Neural cell (in vitro differentiated cells): Measurements from ENCODE around the gene NPAS3. TPM values are rescaled to one million over a fixed set of nuclear protein-coding genes. Genes with fewer than 3 reads are reported as not detected.

Source experiments
- H2AFZ ChIP-seq: fragments of 200-600, 300-800 bp; sonication (generic), shearing (Covaris generic); 2 replicates; pipeline ENCODE4 v1.6.0; 2014; ENCODE audit warnings: low read depth, mild to moderate bottlenecking, antibody characterized with exemption, low read length, moderate library complexity
- H3F3A ChIP-seq: fragments of 200-600 bp; shearing (Covaris generic); 2 replicates; pipeline ENCODE4 v1.6.1; 2016; ENCODE audit warnings: mild to moderate bottlenecking, moderate library complexity, mixed read lengths, antibody characterized with exemption, low read length; ENCODE audit not compliant: insufficient read depth, poor library complexity, severe bottlenecking
- H3K27ac ChIP-seq: fragments of 200-600, 300-800 bp; sonication (generic), shearing (Covaris generic); 2 replicates; pipeline ENCODE4 v1.5.1; 2014; ENCODE audit warnings: mild to moderate bottlenecking, low read length, moderate library complexity
- H3K27me3 ChIP-seq: fragments of 300-800, 200-600 bp; sonication (generic), shearing (Covaris generic); 2 replicates; pipeline ENCODE4 v1.6.0; 2014; ENCODE audit warnings: mild to moderate bottlenecking, low read depth, low read length, moderate library complexity; ENCODE audit not compliant: insufficient read depth
- H3K36me3 ChIP-seq: fragments of 300-800, 200-600 bp; sonication (generic), shearing (Covaris generic); 2 replicates; pipeline ENCODE4 v1.5.1; 2014; ENCODE audit warnings: mild to moderate bottlenecking, antibody characterized with exemption, low read length, moderate library complexity; ENCODE audit not compliant: insufficient read depth
- H3K4me2 ChIP-seq: fragments of 300-800, 200-600 bp; sonication (generic), shearing (Covaris generic); 2 replicates; pipeline ENCODE4 v1.6.0; 2014; ENCODE audit warnings: mild to moderate bottlenecking, low read length
- H3K4me3 ChIP-seq: fragments of 300-800, 200-600 bp; sonication (generic), shearing (Covaris generic); 2 replicates; pipeline ENCODE4 v1.5.1; 2014; ENCODE audit warnings: mild to moderate bottlenecking, low read length, moderate library complexity
- H3K79me2 ChIP-seq: fragments of 200-600 bp; shearing (Covaris generic); replicated peaks from 2 replicates; pipeline ENCODE4 v1.6.0; 2014; ENCODE audit warnings: mild to moderate bottlenecking, low read length, moderate library complexity; ENCODE audit not compliant: insufficient read depth
- H3K9ac ChIP-seq: fragments of 300-800, 200-600 bp; sonication (generic), shearing (Covaris generic); 2 replicates; pipeline ENCODE4 v1.6.1; 2016; ENCODE audit warnings: mild to moderate bottlenecking, low read length, mixed read lengths
- H3K9me2 ChIP-seq: fragments of 200-600 bp; shearing (Covaris generic); 2 replicates; pipeline ENCODE4 v1.6.1; 2016; ENCODE audit warnings: mild to moderate bottlenecking, low read length, mixed read lengths; ENCODE audit not compliant: insufficient read depth
- H3K9me3 ChIP-seq: fragments of 200-600, 300-800 bp; sonication (generic), shearing (Covaris generic); 2 replicates; pipeline ENCODE4 v1.6.1; 2016; ENCODE audit warnings: mild to moderate bottlenecking, mixed run types, low read length, moderate library complexity, mixed read lengths
- H4K20me1 ChIP-seq: fragments of 200-600 bp; shearing (Covaris generic); 2 replicates; pipeline ENCODE4 v1.6.1; 2016; ENCODE audit warnings: mild to moderate bottlenecking, mixed run types; ENCODE audit not compliant: insufficient read depth
- EP300 ChIP-seq: fragments of 450-650 bp; conservative IDR thresholded peaks from 2 replicates; pipeline ENCODE4 v1.6.1; 2014; ENCODE audit warnings: antibody characterized with exemption, mild to moderate bottlenecking, moderate library complexity; ENCODE audit not compliant: poor library complexity, severe bottlenecking
- EZH2 ChIP-seq: fragments of 200-600, 300-800 bp; shearing (Covaris generic), sonication (generic); IDR thresholded peaks from 2 replicates; pipeline ENCODE4 v1.6.1; 2014; ENCODE audit warnings: antibody characterized with exemption, low read length, borderline replicate concordance, mild to moderate bottlenecking; ENCODE audit not compliant: insufficient read depth, poor library complexity, severe bottlenecking
- MXI1 ChIP-seq: fragments of 450-650 bp; conservative IDR thresholded peaks from 2 replicates; pipeline ENCODE4 v1.6.1; 2014; ENCODE audit warnings: antibody characterized with exemption, mild to moderate bottlenecking; ENCODE audit not compliant: poor library complexity, severe bottlenecking
- POLR2AphosphoS5 ChIP-seq: IDR thresholded peaks from 2 replicates; pipeline ENCODE4 v1.6.1; 2012
- RAD21 ChIP-seq: fragments of 450-650 bp; conservative IDR thresholded peaks from 2 replicates; pipeline ENCODE4 v1.6.1; 2014; ENCODE audit warnings: antibody characterized with exemption, mild to moderate bottlenecking, moderate library complexity
- SMC3 ChIP-seq: fragments of 450-650 bp; conservative IDR thresholded peaks from 2 replicates; pipeline ENCODE4 v1.6.1; 2014; ENCODE audit warnings: antibody characterized with exemption, mild to moderate bottlenecking, moderate library complexity; ENCODE audit not compliant: poor library complexity
- TAF1 ChIP-seq: IDR thresholded peaks from 2 replicates; pipeline ENCODE4 v1.6.1; 2012; ENCODE audit warnings: low read depth
- polyA plus RNA-seq: library from polyadenylated mRNA; depleted of rRNA; stranded (reverse); fragments of >200 nt; gene quantifications from 2 replicates; pipeline ENCODE4 v1.2.3, GENCODE V29; 2014
- TF ChIP-seq, protein P1 (sequence below): fragments of 450-650 bp; IDR thresholded peaks from 2 replicates; pipeline ENCODE4 v1.5.1; 2014; ENCODE audit warnings: antibody characterized with exemption, mild to moderate bottlenecking, moderate library complexity; ENCODE audit not compliant: poor library complexity, severe bottlenecking
- TF ChIP-seq, protein P2 (sequence below): IDR thresholded peaks from 2 replicates; pipeline ENCODE4 v1.6.1; 2012; ENCODE audit warnings: borderline replicate concordance

Gene NPAS3
- polyA plus RNA-seq, 1 donor from 2014 or later = 1.3 TPM

DNA sequence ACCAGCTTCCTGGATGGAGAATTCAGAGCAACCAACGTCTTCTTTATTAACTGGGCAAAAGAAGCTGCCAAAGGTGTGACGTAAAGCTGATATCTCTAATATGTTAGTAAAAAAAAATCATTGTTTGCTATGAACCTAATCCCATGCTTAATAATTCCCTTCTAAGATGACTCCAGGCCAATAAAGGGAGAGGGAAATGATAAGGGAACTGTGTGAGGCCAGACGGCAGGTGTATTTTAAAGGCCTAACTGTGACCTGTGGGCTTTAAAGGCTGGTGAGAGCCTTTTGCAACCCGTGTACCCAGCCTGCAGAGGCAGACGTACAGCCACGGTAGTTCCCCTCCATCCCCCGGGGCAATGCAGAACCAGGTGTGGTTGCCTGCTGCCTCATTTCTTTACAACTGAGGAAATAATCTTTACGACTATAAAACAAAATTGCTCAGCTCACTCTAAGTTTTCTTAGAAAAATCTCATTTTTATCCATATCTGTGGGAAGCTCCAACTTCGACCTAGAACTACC, 641.6 kb downstream of the NPAS3 start:
- H3K9me3 ChIP-seq = no peaks in the 10 kb centered on the region
- no peaks in the 10 kb centered on the region for H3K27me3 ChIP-seq
- H3K79me2 ChIP-seq = no peaks in the 10 kb centered on the region
- H3K9ac ChIP-seq = no peak overlapping the region
- no peaks in the 10 kb centered on the region for H4K20me1 ChIP-seq
- H3K4me3 ChIP-seq = no peak overlapping the region
- H3K27ac ChIP-seq = no peak overlapping the region
- H3K4me2 ChIP-seq = no peak overlapping the region
- TF ChIP-seq EZH2 = no peak
- TF ChIP-seq TAF1 = no peak
- no peak for TF ChIP-seq EP300
- TF ChIP-seq, protein P1, sequence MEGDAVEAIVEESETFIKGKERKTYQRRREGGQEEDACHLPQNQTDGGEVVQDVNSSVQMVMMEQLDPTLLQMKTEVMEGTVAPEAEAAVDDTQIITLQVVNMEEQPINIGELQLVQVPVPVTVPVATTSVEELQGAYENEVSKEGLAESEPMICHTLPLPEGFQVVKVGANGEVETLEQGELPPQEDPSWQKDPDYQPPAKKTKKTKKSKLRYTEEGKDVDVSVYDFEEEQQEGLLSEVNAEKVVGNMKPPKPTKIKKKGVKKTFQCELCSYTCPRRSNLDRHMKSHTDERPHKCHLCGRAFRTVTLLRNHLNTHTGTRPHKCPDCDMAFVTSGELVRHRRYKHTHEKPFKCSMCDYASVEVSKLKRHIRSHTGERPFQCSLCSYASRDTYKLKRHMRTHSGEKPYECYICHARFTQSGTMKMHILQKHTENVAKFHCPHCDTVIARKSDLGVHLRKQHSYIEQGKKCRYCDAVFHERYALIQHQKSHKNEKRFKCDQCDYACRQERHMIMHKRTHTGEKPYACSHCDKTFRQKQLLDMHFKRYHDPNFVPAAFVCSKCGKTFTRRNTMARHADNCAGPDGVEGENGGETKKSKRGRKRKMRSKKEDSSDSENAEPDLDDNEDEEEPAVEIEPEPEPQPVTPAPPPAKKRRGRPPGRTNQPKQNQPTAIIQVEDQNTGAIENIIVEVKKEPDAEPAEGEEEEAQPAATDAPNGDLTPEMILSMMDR = no peak
- no peak for TF ChIP-seq POLR2AphosphoS5
- TF ChIP-seq MXI1 = no peak
- no peak for TF ChIP-seq RAD21
- TF ChIP-seq SMC3 = no peak
- TF ChIP-seq, protein P2, sequence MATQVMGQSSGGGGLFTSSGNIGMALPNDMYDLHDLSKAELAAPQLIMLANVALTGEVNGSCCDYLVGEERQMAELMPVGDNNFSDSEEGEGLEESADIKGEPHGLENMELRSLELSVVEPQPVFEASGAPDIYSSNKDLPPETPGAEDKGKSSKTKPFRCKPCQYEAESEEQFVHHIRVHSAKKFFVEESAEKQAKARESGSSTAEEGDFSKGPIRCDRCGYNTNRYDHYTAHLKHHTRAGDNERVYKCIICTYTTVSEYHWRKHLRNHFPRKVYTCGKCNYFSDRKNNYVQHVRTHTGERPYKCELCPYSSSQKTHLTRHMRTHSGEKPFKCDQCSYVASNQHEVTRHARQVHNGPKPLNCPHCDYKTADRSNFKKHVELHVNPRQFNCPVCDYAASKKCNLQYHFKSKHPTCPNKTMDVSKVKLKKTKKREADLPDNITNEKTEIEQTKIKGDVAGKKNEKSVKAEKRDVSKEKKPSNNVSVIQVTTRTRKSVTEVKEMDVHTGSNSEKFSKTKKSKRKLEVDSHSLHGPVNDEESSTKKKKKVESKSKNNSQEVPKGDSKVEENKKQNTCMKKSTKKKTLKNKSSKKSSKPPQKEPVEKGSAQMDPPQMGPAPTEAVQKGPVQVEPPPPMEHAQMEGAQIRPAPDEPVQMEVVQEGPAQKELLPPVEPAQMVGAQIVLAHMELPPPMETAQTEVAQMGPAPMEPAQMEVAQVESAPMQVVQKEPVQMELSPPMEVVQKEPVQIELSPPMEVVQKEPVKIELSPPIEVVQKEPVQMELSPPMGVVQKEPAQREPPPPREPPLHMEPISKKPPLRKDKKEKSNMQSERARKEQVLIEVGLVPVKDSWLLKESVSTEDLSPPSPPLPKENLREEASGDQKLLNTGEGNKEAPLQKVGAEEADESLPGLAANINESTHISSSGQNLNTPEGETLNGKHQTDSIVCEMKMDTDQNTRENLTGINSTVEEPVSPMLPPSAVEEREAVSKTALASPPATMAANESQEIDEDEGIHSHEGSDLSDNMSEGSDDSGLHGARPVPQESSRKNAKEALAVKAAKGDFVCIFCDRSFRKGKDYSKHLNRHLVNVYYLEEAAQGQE = no peak
- H3K36me3 ChIP-seq = no peaks in the 10 kb centered on the region
- no peak overlapping the region for H2AFZ ChIP-seq
- no peaks in the 10 kb centered on the region for H3K9me2 ChIP-seq
- no peaks in the 10 kb centered on the region for H3F3A ChIP-seq

DNA sequence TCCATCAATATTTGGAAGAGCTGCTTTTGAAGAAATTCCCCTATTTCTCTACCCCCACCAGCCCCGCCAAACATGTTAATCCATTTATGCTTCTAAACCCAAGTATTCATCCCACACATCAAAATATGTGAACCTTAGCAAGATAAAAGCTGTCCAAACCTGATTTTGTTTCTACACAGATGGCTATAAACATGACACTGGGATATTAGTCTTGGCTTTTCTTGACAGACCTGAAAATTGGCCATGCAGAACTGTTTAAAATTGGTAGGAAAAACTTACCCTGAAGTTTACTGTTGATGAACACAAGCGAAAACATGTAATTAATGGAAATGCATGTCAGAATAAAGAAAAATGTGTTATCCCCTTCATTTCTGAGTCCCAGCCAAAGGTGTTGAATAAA, 642.2 kb downstream of the NPAS3 start:
- no peaks in the 10 kb centered on the region for H3K79me2 ChIP-seq
- H3K9me2 ChIP-seq = no peaks in the 10 kb centered on the region

More for the DNA sequence above, 642.2 kb downstream of the NPAS3 start:
- Histone ChIP-seq H3K9ac (no peak overlapping the region), H3K4me2 (no peak overlapping the region), H3K9me3 (no peaks in the 10 kb centered on the region), H3K27me3 (no peaks in the 10 kb centered on the region), H3F3A (no peaks in the 10 kb centered on the region), H3K4me3 (no peak overlapping the region), H3K27ac (no peak overlapping the region), H4K20me1 (no peaks in the 10 kb centered on the region), H3K36me3 (no peaks in the 10 kb centered on the region), H2AFZ (no peak overlapping the region)
- TF ChIP-seq RAD21 (no peak), SMC3 (no peak), EP300 (no peak), TAF1 (no peak)
- TF ChIP-seq, protein P2 = no peak
